ENCODE results near the gene BTBD16.

The BTBD16 gene

GRCh38 chr10:122343135-122343800 is 72.2 kb downstream of the BTBD16 start:
- no peak for DNase-seq (ENCODE audit: low read depth)

- no peak for DNase-seq (ENCODE audit: low read depth)
These were observed 72.8 kb downstream of the BTBD16 start for GRCh38 chr10:122343936-122344335.

GRCh38 chr10:122344741-122345258 is 73.7 kb downstream of the BTBD16 start:
- DNase-seq (ENCODE audit: low read depth), result no peak

- no peak for DNase-seq (ENCODE audit: low read depth)
These were observed 75.3 kb downstream of the BTBD16 start for GRCh38 chr10:122346326-122346950.

GRCh38 chr10:122347170-122347841 is 76.2 kb downstream of the BTBD16 start:
- no peak for DNase-seq (ENCODE audit: low read depth)

GRCh38 chr10:122348512-122348911 is 77.4 kb downstream of the BTBD16 start:
- no peak for DNase-seq (ENCODE audit: low read depth)

GRCh38 chr10:122348935-122349361 is 77.9 kb downstream of the BTBD16 start:
- no peak for DNase-seq (ENCODE audit: low read depth)

- DNase-seq (ENCODE audit: low read depth), result no peak
These were observed 78.8 kb downstream of the BTBD16 start for GRCh38 chr10:122349758-122350369.

- no peak for DNase-seq (ENCODE audit: low read depth)
These were observed 79.8 kb downstream of the BTBD16 start for GRCh38 chr10:122350893-122351292.

GRCh38 chr10:122352817-122353525 is 81.9 kb downstream of the BTBD16 start:
- no peak for DNase-seq (ENCODE audit: low read depth)

GRCh38 chr10:122354383-122354782 is 83.3 kb downstream of the BTBD16 start:
- no peak for DNase-seq (ENCODE audit: low read depth)

- no peak for DNase-seq (ENCODE audit: low read depth)
These were observed 86.6 kb downstream of the BTBD16 start for GRCh38 chr10:122357685-122358084.

GRCh38 chr10:122359621-122360020 is 88.5 kb downstream of the BTBD16 start:
- DNase-seq (ENCODE audit: low read depth), result no peak

GRCh38 chr10:122361046-122361445 is 90.0 kb downstream of the BTBD16 start:
- DNase-seq (ENCODE audit: low read depth), result no peak

GRCh38 chr10:122362031-122362592 is 91.0 kb downstream of the BTBD16 start:
- DNase-seq (ENCODE audit: low read depth), result no peak

- DNase-seq (ENCODE audit: low read depth), result no peak
These were observed 91.5 kb downstream of the BTBD16 start for GRCh38 chr10:122362621-122363020.

- DNase-seq (ENCODE audit: low read depth), result no peak
These were observed 92.2 kb downstream of the BTBD16 start for GRCh38 chr10:122363311-122363710.

GRCh38 chr10:122363722-122364463 is 92.8 kb downstream of the BTBD16 start:
- DNase-seq (ENCODE audit: low read depth), result no peak

- no peak for DNase-seq (ENCODE audit: low read depth)
These were observed 97.6 kb downstream of the BTBD16 start for GRCh38 chr10:122368502-122369254.

- no peak for DNase-seq (ENCODE audit: low read depth)
These were observed 102.0 kb downstream of the BTBD16 start for GRCh38 chr10:122373108-122373507.

Data from stimulated activated CD8-positive, alpha-beta memory T cell treated with anti-CD3 and anti-CD28 coated beads, Interleukin-12 subunit alpha, Interleukin-12 subunit beta, amount 100 ng/mL, for 4 hours (primary cell).